H1 (cell line): ENCODE results near the gene SMYD4. TPM values are rescaled to one million over a fixed set of nuclear protein-coding genes. Genes with fewer than 3 reads are reported as not detected.
A peak's percentile ranks its signal among the peaks of the same experiment; 100 is the strongest.

Experiments used
- CTCF ChIA-PET: fragments of 300-600 bp; sonication (Branson Sonifier 250); formaldehyde crosslinking; loops from one replicate; lab custom pipeline; 2021; ENCODE audit not compliant: partially characterized antibody; lab: Charles Lee
- POLR2A ChIA-PET: fragments of 300-600 bp; sonication (Branson Sonifier 250); formaldehyde crosslinking; loops from one replicate; lab custom pipeline; 2021; ENCODE audit warnings: inconsistent platforms; ENCODE audit not compliant: partially characterized antibody; lab: Charles Lee
- DNase-seq, 2 experiments: peaks; one replicate each; pipeline versions ENCODE4 v3.0.0 to v3.0.0-alpha.2; 2010 to 2022; ENCODE audit warnings: low spot score in 2 of 2, low read depth in 1 of 2, mixed read lengths in 1 of 2
- FAIRE-seq: peaks from 2 replicates; lab custom pipeline; 2011; peaks lifted over from hg19 to GRCh38; lab: Jason Lieb, UNC
- H2AFZ ChIP-seq: 2 replicates; pipeline ENCODE4 v1.8.1; 2012; ENCODE audit warnings: low read length, inconsistent platforms
- H2AK5ac ChIP-seq: 2 replicates; pipeline ENCODE4 v1.6.1; 2013; ENCODE audit warnings: low read depth, low read length
- H2BK120ac ChIP-seq: replicated peaks from 2 replicates; pipeline ENCODE3; 2013; ENCODE audit warnings: low read depth, low read length, inconsistent platforms
- H2BK12ac ChIP-seq: 2 replicates; pipeline ENCODE4 v1.6.1; 2013; ENCODE audit warnings: low read depth, low read length
- H2BK15ac ChIP-seq: 2 replicates; pipeline ENCODE4 v1.6.1; 2013; ENCODE audit warnings: low read length
- H2BK20ac ChIP-seq: 2 replicates; pipeline ENCODE4 v1.6.1; 2013; ENCODE audit warnings: low read length
- H2BK5ac ChIP-seq: 2 replicates; pipeline ENCODE4 v1.6.1; 2013; ENCODE audit warnings: low read depth, low read length
- H3K14ac ChIP-seq: 2 replicates; pipeline ENCODE4 v1.6.1; 2013; ENCODE audit warnings: inconsistent platforms; ENCODE audit not compliant: insufficient read length
- H3K18ac ChIP-seq: 2 replicates; pipeline ENCODE4 v1.6.1; 2013; ENCODE audit warnings: low read length; ENCODE audit errors: extremely low read depth
- H3K23ac ChIP-seq: 2 replicates; pipeline ENCODE4 v1.6.1; 2013; ENCODE audit warnings: inconsistent platforms; ENCODE audit not compliant: insufficient read length
- H3K23me2 ChIP-seq: 2 replicates; pipeline ENCODE4 v1.6.1; 2013; ENCODE audit warnings: low read depth, low read length
- H3K27ac ChIP-seq: 2 replicates; pipeline ENCODE4 v1.6.1; 2011; ENCODE audit warnings: low read depth, low read length, inconsistent platforms
- H3K27me3 ChIP-seq, 4 experiments: replicated peaks in 1 of 4; 1 replicate in 1 of 4; 2 replicates in 3 of 4; pipeline versions ENCODE4 v1.6.1 to v1.8.1; 2011 to 2013; ENCODE audit warnings: low read length in 3 of 4, mild to moderate bottlenecking in 3 of 4, inconsistent platforms in 2 of 4, mixed read lengths in 2 of 4, moderate library complexity in 1 of 4; ENCODE audit not compliant: control insufficient read depth in 3 of 4, insufficient read depth in 3 of 4; ENCODE audit errors: extremely low read depth in 1 of 4
- H3K36me3 ChIP-seq, 4 experiments: 2 replicates each; pipeline versions ENCODE4 v1.6.1 to v1.8.1; 2011 to 2013; ENCODE audit warnings: mild to moderate bottlenecking in 4 of 4, low read length in 3 of 4, moderate library complexity in 2 of 4, control low read depth in 1 of 4, inconsistent platforms in 1 of 4; ENCODE audit not compliant: insufficient read depth in 4 of 4, control insufficient read depth in 2 of 4
- H3K4ac ChIP-seq: replicated peaks from 2 replicates; pipeline ENCODE3; 2013; ENCODE audit warnings: low read length, low read depth, mixed read lengths, inconsistent platforms; ENCODE audit not compliant: insufficient read length
- H3K4me1 ChIP-seq, 4 experiments: replicated peaks in 1 of 4; 1 replicate in 1 of 4; 2 replicates in 3 of 4; pipeline versions ENCODE4 v1.6.1 to v1.8.1; 2011 to 2013; ENCODE audit warnings: low read length in 3 of 4, inconsistent platforms in 2 of 4, mixed read lengths in 1 of 4; ENCODE audit not compliant: insufficient read depth in 4 of 4, control insufficient read depth in 3 of 4
- H3K4me2 ChIP-seq, 2 experiments: 2 replicates each; pipeline versions ENCODE4 v1.6.1 to v1.8.1; 2011 to 2013; ENCODE audit warnings: low read depth in 2 of 2, low read length in 2 of 2, control low read depth in 1 of 2, inconsistent platforms in 1 of 2, mild to moderate bottlenecking in 1 of 2; ENCODE audit not compliant: insufficient read depth in 1 of 2
- H3K4me3 ChIP-seq, 4 experiments: fragments of 200-600, 300-600 bp in 1 of 4; sonication (generic), shearing (Covaris generic), sonication (Bioruptor Twin) in 1 of 4; 2 replicates each; pipeline versions ENCODE4 v1.5.1 to v1.8.1; 2011 to 2016; ENCODE audit warnings: low read length in 4 of 4, low read depth in 3 of 4, control low read depth in 2 of 4, inconsistent platforms in 2 of 4, mild to moderate bottlenecking in 2 of 4, mixed read lengths in 1 of 4, moderate library complexity in 1 of 4; ENCODE audit not compliant: insufficient read depth in 2 of 4; ENCODE audit errors: extremely low read depth in 1 of 4
- H3K56ac ChIP-seq: replicated peaks from 2 replicates; pipeline ENCODE3; 2013; ENCODE audit warnings: low read depth, mild to moderate bottlenecking, mixed read lengths, low read length, inconsistent platforms; ENCODE audit not compliant: insufficient read length
- H3K79me1 ChIP-seq: 2 replicates; pipeline ENCODE4 v1.6.1; 2013; ENCODE audit warnings: low read depth, low read length, control low read depth
- H3K79me2 ChIP-seq, 2 experiments: 2 replicates each; pipeline versions ENCODE4 v1.6.1 to v1.8.1; 2012 to 2013; ENCODE audit warnings: low read length in 2 of 2, mild to moderate bottlenecking in 2 of 2, inconsistent platforms in 1 of 2; ENCODE audit not compliant: insufficient read depth in 2 of 2, control insufficient read depth in 1 of 2
- H3K9ac ChIP-seq, 4 experiments: replicated peaks in 1 of 4; 1 replicate in 1 of 4; 2 replicates in 3 of 4; pipeline versions ENCODE4 v1.6.1 to v1.8.1; 2011 to 2013; ENCODE audit warnings: low read depth in 3 of 4, low read length in 3 of 4, control low read depth in 2 of 4, mild to moderate bottlenecking in 2 of 4, moderate library complexity in 2 of 4, inconsistent platforms in 1 of 4; ENCODE audit errors: extremely low read depth in 1 of 4
- H3K9me3 ChIP-seq, 2 experiments: 2 replicates each; pipeline versions ENCODE4 v1.6.1 to v1.8.1; 2012 to 2013; ENCODE audit warnings: mild to moderate bottlenecking in 2 of 2, moderate library complexity in 2 of 2, control low read depth in 1 of 2, inconsistent platforms in 1 of 2, low read depth in 1 of 2, low read length in 1 of 2, mixed read lengths in 1 of 2; ENCODE audit not compliant: insufficient read depth in 2 of 2
- H4K20me1 ChIP-seq, 2 experiments: replicated peaks in 1 of 2; 2 replicates each; pipeline versions ENCODE3 to v1.8.1; 2011 to 2013; ENCODE audit warnings: inconsistent platforms in 2 of 2, low read length in 2 of 2, mild to moderate bottlenecking in 1 of 2; ENCODE audit not compliant: insufficient read depth in 2 of 2, control insufficient read depth in 1 of 2
- H4K5ac ChIP-seq: 2 replicates; pipeline ENCODE4 v1.6.1; 2013; ENCODE audit warnings: low read length, low read depth, mixed read lengths, inconsistent platforms; ENCODE audit not compliant: insufficient read length
- H4K8ac ChIP-seq: 2 replicates; pipeline ENCODE4 v1.8.0; 2013; ENCODE audit warnings: mild to moderate bottlenecking, moderate library complexity, low read length, inconsistent platforms; ENCODE audit not compliant: insufficient read depth; ENCODE audit errors: extremely low read depth
- H4K91ac ChIP-seq: replicated peaks from 2 replicates; pipeline ENCODE3; 2013; ENCODE audit warnings: low read length, mixed read lengths, inconsistent platforms; ENCODE audit not compliant: insufficient read length
- ASH2L ChIP-seq: fragments of 200-600, 300-600 bp; sonication (generic); IDR thresholded peaks from one replicate; pipeline ENCODE4 v1.7.1; 2017; ENCODE audit warnings: low read length
- ATF3 ChIP-seq: IDR thresholded peaks from 2 replicates; pipeline ENCODE4 v1.6.1; 2011; ENCODE audit warnings: low read depth, mild to moderate bottlenecking, low read length; ENCODE audit not compliant: insufficient read depth
- CBX8 ChIP-seq: fragments of 300-800, 300-1000 bp; sonication (generic); IDR thresholded peaks from 2 replicates; pipeline ENCODE4 v1.7.1; 2016; ENCODE audit warnings: low read depth, low read length, borderline replicate concordance
- CHD2 ChIP-seq: IDR thresholded peaks from 2 replicates; pipeline ENCODE4 v1.6.1; 2012; ENCODE audit warnings: low read length, improper control_type of control experiment
- EGR1 ChIP-seq: IDR thresholded peaks from 2 replicates; pipeline ENCODE4 v1.6.1; 2011; ENCODE audit warnings: low read depth, low read length, borderline replicate concordance
- GTF2F1 ChIP-seq: IDR thresholded peaks from 2 replicates; pipeline ENCODE4 v1.6.1; 2012; ENCODE audit warnings: low read depth, low read length, improper control_type of control experiment, borderline replicate concordance
- HDAC6 ChIP-seq: IDR thresholded peaks from one replicate; pipeline ENCODE4 v1.7.1; 2012; ENCODE audit warnings: low read depth, mild to moderate bottlenecking, inconsistent platforms, low read length, moderate library complexity
- KDM4A ChIP-seq: IDR thresholded peaks from one replicate; pipeline ENCODE4 v1.7.1; 2012; ENCODE audit warnings: low read depth, mild to moderate bottlenecking, moderate library complexity, low read length, inconsistent platforms; ENCODE audit not compliant: severe bottlenecking
- KDM5A ChIP-seq: fragments of 200-600 bp; IDR thresholded peaks from 2 replicates; pipeline ENCODE4 v1.7.1; 2012; ENCODE audit warnings: mild to moderate bottlenecking, low read length, inconsistent platforms, mixed read lengths
- MAFK ChIP-seq: IDR thresholded peaks from 2 replicates; pipeline ENCODE4 v1.6.1; 2012; ENCODE audit warnings: low read depth, mild to moderate bottlenecking, improper control_type of control experiment, low read length
- MAX ChIP-seq: IDR thresholded peaks from 2 replicates; pipeline ENCODE4 v1.6.1; 2012; ENCODE audit warnings: inconsistent platforms
- SP2 ChIP-seq: IDR thresholded peaks from 2 replicates; pipeline ENCODE4 v1.6.1; 2012; ENCODE audit warnings: mild to moderate bottlenecking, low read length, inconsistent platforms
- TCF12 ChIP-seq: IDR thresholded peaks from 2 replicates; pipeline ENCODE4 v1.6.1; 2011; ENCODE audit warnings: low read depth, mild to moderate bottlenecking, low read length
- TEAD4 ChIP-seq: IDR thresholded peaks from 2 replicates; pipeline ENCODE4 v1.6.1; 2012; ENCODE audit warnings: low read depth, low read length, inconsistent platforms, mixed read lengths
- WGBS, 2 experiments: shearing (Covaris generic) in 1 of 2; methylation state at CpG; one replicate each; pipeline versions ENCODE4 v1.1.6 to v1.1.7; 2013 to 2015; ENCODE audit warnings: low lambda C conversion rate in 2 of 2, mixed read lengths in 2 of 2, inconsistent platforms in 1 of 2, low coverage in 1 of 2, missing lambda C conversion rate in 1 of 2; ENCODE audit not compliant: insufficient replicate concordance in 2 of 2, insufficient coverage in 1 of 2, insufficient read length in 1 of 2; ENCODE audit errors: extremely low coverage in 1 of 2, missing lambda C conversion rate in 1 of 2; 5-methylcytosine and 5-hydroxymethylcytosine counted together
- polyA plus RNA-seq, 7 experiments: library from polyadenylated mRNA; depleted of rRNA in 3 of 7; stranded (reverse) in 5 of 7; unstranded in 2 of 7; fragments of >200 nt in 5 of 7; fragments of 200-250 nt in 2 of 7; gene quantifications; 1 replicate in 5 of 7; 2 replicates in 1 of 7; 4 replicates in 1 of 7; pipeline versions ENCODE4 v1.2.1 to v1.2.3, GENCODE V29; 2011 to 2013; ENCODE audit warnings: missing spikeins in 2 of 7, mixed read lengths in 2 of 7
- total RNA-seq: library from RNA; stranded (reverse); fragmentation: NEBNext Ultra II Directional; extraction: Animal tissue kit (Norgen Biotek cat#: 25700); gene quantifications from 2 replicates; pipeline ENCODE4 v1.2.1, GENCODE V29; 2021

The SMYD4 gene
- total and polyA plus RNA-seq, 2 of the 8 experiments (the other 6 are each of a cell fraction or from before 2014, with no cell fraction given): 10.5 to 23.4 TPM

- no peaks in the 10 kb centered on the region for H4K20me1 ChIP-seq
- POLR2A ChIA-PET: interaction anchor here (0.6 to 3.7 kb wide), 10 partner anchors 9 to 211 kb away, joined by 3 to 14 read pairs (median 5); partner anchors contain the start of gene WDR81
- no peaks in the 10 kb centered on the region for H3K79me2 ChIP-seq
- no peak overlapping the region for H2BK5ac ChIP-seq
- no peak overlapping the region for H4K91ac ChIP-seq
- no peaks in the 10 kb centered on the region for H3K79me1 ChIP-seq
- H3K14ac ChIP-seq: no peak overlapping the region
- no peak overlapping the region for H2AFZ ChIP-seq
- no peak overlapping the region for H4K8ac ChIP-seq
- H3K18ac ChIP-seq: no peak overlapping the region
- H2BK12ac ChIP-seq: no peak overlapping the region
- H3K4me3 ChIP-seq: no peak overlapping the region
- peaks cover 0 to 32% (median 26%) of the 10 kb centered on the region in 4 experiments; a peak in 6 of 7 replicates for H3K4me1 ChIP-seq
- H3K36me3 ChIP-seq: no peaks in the 10 kb centered on the region
- H2BK20ac ChIP-seq: no peak overlapping the region
- no peaks in the 10 kb centered on the region; a peak in 2 of 7 replicates for H3K27me3 ChIP-seq
- no peak overlapping the region for H3K23ac ChIP-seq
- CTCF ChIA-PET: interaction anchor here (0.7 to 6.0 kb wide), 11 partner anchors 11 to 100 kb away, joined by 3 to 70 read pairs (median 5); no protein-coding TSS in a partner anchor
- no peak overlapping the region for H3K56ac ChIP-seq
- WGBS, 2 experiments: 89% methylated on average over 3 of the region's 3 CpGs; no CpG with 5 or more reads in 1 of the 2 experiments
- H2BK15ac ChIP-seq: no peak overlapping the region
- H3K23me2 ChIP-seq: peaks cover 9% of the 10 kb centered on the region; the same call in 1 of the 2 replicates
- no peak overlapping the region for H4K5ac ChIP-seq
- DNase-seq: no peak
- no peak for FAIRE-seq
- no peak overlapping the region for H3K4ac ChIP-seq
- TF ChIP-seq CHD2 (no peak), CBX8 (no peak), ASH2L (no peak), SP2 (no peak), TEAD4 (no peak), KDM5A (no peak), HDAC6 (no peak), GTF2F1 (no peak), TCF12 (no peak), MAFK (no peak), MAX (no peak), ATF3 (no peak), KDM4A (no peak), EGR1 (no peak)
- peak overlapping the region; percentile 53; the same call in 1 of the 2 replicates for H2AK5ac ChIP-seq
- no peak overlapping the region for H3K9ac ChIP-seq
- no peak overlapping the region for H3K27ac ChIP-seq
- no peak overlapping the region for H2BK120ac ChIP-seq
- H3K4me2 ChIP-seq: no peak overlapping the region
- H3K9me3 ChIP-seq: no peaks in the 10 kb centered on the region
These were observed 64.1 kb downstream of the SMYD4 start for GRCh38 chr17:1765576-1765975.
